NCI-H2227 (cell line): ENCODE measurements around the gene RGPD4.
"Not testable (repeated sequence)": the region's sequence is repeated elsewhere in the genome, so short reads cannot be mapped to it uniquely, and the experiment has no call there.

Experiments used
- DNase-seq: peaks from one replicate; lab custom pipeline; 2025; ENCODE audit not compliant: unreplicated experiment; lab: John Stamatoyannopoulos, UW

RGPD4 gene

GRCh38 chr2:107826749-107827148 is at the start of gene RGPD4:
TSS of gene RGPD4 (plus strand) at chr2:107826892. CDS start at chr2:107827014, 122 bp downstream.
- DNase-seq: not testable (repeated sequence)

GRCh38 chr2:107777974-107778373 is 48.7 kb upstream of the RGPD4 start:
- no peak for DNase-seq

GRCh38 chr2:107785756-107786155 is 40.9 kb upstream of the RGPD4 start:
- DNase-seq: no peak

- no peak for DNase-seq
Measured at GRCh38 chr2:107790837-107791236, 35.9 kb upstream of the RGPD4 start.

- DNase-seq: no peak
Measured at GRCh38 chr2:107801498-107801897, 25.2 kb upstream of the RGPD4 start.

- DNase-seq: no peak
Measured at GRCh38 chr2:107804608-107805498, 21.8 kb upstream of the RGPD4 start.

- no peak for DNase-seq
Measured at GRCh38 chr2:107806901-107807300, 19.8 kb upstream of the RGPD4 start.

GRCh38 chr2:107807988-107808387 is 18.7 kb upstream of the RGPD4 start:
- no peak for DNase-seq

- no peak for DNase-seq
Measured at GRCh38 chr2:107808959-107809358, 17.7 kb upstream of the RGPD4 start.

GRCh38 chr2:107809835-107810234 is 16.9 kb upstream of the RGPD4 start:
- no peak for DNase-seq

- DNase-seq: no peak
Measured at GRCh38 chr2:107810734-107811133, 16.0 kb upstream of the RGPD4 start.

- DNase-seq: no peak
Measured at GRCh38 chr2:107811411-107811810, 15.3 kb upstream of the RGPD4 start.

GRCh38 chr2:107812006-107812405 is 14.7 kb upstream of the RGPD4 start:
- no peak for DNase-seq

GRCh38 chr2:107817378-107817777 is 9.3 kb upstream of the RGPD4 start:
- DNase-seq: no peak

GRCh38 chr2:107822302-107822701 is 4.4 kb upstream of the RGPD4 start:
- DNase-seq: no peak

GRCh38 chr2:107824451-107825205 is 2.1 kb upstream of the RGPD4 start:
- DNase-seq: no peak

- DNase-seq: no peak
Measured at GRCh38 chr2:107825206-107825563, 1.5 kb upstream of the RGPD4 start.

GRCh38 chr2:107829514-107829913 is 2.8 kb downstream of the RGPD4 start:
- not testable (repeated sequence) for DNase-seq

- not testable (repeated sequence) for DNase-seq
Measured at GRCh38 chr2:107833152-107833551, 6.5 kb downstream of the RGPD4 start.

GRCh38 chr2:107833618-107834017 is 6.9 kb downstream of the RGPD4 start:
- not testable (repeated sequence) for DNase-seq

GRCh38 chr2:107916121-107916520 is 89.4 kb downstream of the RGPD4 start:
- not testable (repeated sequence) for DNase-seq
